Mesenchymal stem cell (in vitro differentiated cells and primary cell): Measurements from ENCODE around the gene ZBTB7B. TPM values are rescaled to one million over a fixed set of nuclear protein-coding genes. Genes with fewer than 3 reads are reported as not detected.

Experiments used
- small RNA-seq: library from polyadenylated mRNA; stranded (forward); fragments of <200 nt; extraction: miRNeasy Mini kit (QIAGEN cat#:217004); gene quantifications from one replicate; pipeline ENCODE3, GENCODE V24; 2013; ENCODE audit warnings: low read depth

ZBTB7B gene

Small RNAs within 50 kb of the gene (small RNA-seq; reads per million reads assigned to genes)
- gene MIR4258 = not detected
